Measurements from ENCODE around the gene BRD7. TPM values are rescaled to one million over a fixed set of nuclear protein-coding genes. Genes with fewer than 3 reads are reported as not detected.
A peak's percentile ranks its signal among the peaks of the same experiment; 100 is the strongest.

BRD7 gene
- total RNA-seq, 2 donors from 2014 or later: 64.1 to 91.4 TPM

DNA sequence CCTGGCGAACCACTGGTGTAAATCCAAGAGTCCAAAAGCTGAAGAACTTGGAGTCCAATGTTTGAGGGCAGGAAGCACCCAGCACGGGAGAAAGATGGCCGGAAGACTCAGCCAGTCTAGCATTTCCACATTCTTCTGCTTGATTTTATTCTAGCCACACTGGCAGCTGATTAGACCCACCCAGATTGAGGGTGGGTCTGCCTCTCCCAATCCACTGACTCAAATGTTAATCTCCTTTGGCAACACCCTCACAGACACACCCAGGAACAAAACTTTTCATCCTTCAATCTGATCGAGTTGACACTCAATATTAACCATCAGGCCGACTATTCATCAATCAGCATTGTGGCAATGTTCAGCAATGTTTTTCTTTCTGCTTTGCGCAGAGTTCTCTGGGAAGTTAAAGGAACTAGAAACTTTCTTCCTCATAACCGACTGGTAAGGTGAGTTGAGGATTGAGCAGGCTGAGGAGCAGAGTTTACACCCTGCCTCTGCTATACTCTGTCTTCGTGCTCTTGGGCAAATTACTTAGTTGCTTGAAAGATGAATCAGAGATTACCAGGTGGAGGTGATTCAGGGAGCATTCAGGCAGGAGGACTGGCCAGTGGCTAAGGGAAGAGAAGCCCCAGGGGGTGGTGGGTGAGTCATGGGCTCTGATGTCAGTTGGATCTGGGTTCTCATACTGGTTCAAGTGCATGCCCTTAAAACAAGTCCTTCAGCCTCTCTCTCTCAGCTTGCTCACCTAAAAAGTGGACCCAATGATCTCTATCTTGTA, 28.2 kb upstream of the BRD7 start:
- H3K27ac Mint-ChIP-seq: no peak overlapping the region
- H3K4me1 Mint-ChIP-seq (ENCODE audit: low read depth in 2 of 2): peaks cover 7 to 9% of the 10 kb centered on the region in 2 donors
- peaks cover 0 to 3% of the 10 kb centered on the region in 2 donors for H3K27me3 Mint-ChIP-seq
- no peak for ATAC-seq
- DNase-seq (ENCODE audit: low spot score): no peak
- no peaks in the 10 kb centered on the region for H3K36me3 Mint-ChIP-seq
- no peaks in the 10 kb centered on the region for H3K9me3 Mint-ChIP-seq
- no peak overlapping the region for H3K4me3 Mint-ChIP-seq

DNA sequence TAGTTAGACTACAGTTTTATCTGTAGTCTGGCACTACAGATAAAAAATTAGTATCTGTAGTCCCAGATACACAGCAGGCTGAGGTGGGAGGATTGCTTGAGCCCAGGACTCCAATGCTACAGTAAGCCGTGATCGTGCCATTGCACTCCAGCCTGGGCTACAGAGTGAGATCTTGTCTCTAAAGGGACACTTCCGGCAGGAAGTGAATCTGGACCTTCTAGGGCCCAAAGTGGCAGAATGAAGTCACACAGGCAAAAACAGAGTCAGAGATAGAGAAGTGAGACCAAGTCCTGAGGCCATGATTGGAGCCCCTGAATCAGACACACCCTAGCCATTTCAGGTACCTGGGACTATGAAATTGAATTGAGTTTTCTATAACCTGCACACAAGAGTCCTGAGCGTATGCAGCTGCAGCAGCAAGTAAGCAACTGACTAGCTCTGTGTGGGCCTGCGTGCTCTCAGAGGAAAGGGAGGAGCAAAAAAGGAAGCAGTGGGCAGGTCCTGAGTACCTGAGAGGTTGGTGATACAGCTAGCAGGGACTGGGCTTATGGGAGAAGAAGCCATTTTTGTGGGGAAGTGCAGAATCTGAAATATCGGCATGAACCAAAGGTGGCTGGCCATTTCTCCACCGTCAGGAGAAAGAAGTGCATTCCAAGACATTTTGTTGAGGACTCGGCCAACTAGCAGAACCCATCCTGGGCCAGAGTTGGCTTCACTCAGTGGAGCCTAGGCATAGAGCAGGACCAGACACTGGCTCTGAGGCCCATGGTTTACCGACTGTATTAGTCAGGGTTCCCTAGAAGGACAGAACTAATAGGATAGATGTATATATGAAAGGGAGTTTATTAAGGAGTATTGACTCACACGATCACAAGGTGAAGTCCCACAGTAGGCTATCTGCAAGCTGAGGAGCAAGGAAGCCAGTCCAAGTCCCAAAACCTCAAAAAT, 27.2 kb upstream of the BRD7 start:
- Mint-ChIP-seq H3K4me1 (ENCODE audit: low read depth in 2 of 2) (peaks cover 7 to 9% of the 10 kb centered on the region in 2 donors), H3K4me3 (no peak overlapping the region), H3K27me3 (peaks cover 0 to 3% of the 10 kb centered on the region in 2 donors), H3K27ac (peak overlapping the region in 1 of 2 donors; percentile 17), H3K9me3 (no peaks in the 10 kb centered on the region), H3K36me3 (no peaks in the 10 kb centered on the region)
- ATAC-seq (peak in 1 of 2 donors; percentile 21), DNase-seq (ENCODE audit: low spot score) (no peak)

DNA sequence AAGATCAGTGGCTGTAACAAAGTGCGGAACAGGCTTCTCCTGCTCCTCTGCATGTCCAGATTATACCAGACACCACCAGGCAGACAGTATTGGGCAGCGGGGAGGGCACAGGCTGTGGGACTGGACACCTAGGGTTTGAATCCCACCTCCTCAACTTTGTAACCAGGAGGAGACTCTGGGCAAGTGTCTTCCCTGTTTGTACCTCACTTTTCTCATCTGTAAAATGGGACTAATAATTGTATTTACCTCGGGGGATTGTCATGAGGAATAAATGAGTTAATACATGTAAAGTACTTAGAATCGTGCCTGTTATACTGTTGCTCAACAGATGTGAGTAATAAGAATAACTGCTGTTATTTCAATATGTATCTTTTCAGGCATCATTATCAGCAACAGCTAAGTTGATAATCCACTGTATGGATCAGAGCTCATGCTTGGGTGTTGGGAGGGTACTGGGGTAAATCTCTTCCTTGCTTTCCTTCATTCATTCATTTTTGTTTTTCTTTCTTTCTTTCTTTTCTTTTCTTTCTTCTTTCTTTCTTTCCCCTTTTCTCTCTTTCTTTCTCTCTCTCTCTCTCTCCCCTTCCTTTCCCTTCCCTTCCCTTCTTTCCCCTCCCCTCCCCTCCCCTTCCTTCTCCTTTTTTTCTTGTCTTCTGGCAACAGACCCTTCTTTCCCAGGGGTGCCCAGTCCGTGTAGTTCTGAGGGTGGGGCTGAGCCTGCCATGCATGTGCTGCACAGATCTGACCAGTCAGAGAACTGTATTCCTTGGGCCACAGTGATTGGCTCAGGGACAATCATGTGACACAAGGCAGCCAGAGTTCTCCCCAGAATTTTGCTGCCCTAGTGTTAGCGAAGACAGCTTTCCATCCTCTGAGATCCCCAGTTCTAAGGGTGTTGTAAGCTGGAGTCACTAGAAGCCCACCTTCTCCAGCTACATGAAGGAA, 25.3 kb upstream of the BRD7 start:
- peaks cover 7 to 9% of the 10 kb centered on the region in 2 donors for H3K4me1 Mint-ChIP-seq (ENCODE audit: low read depth in 2 of 2)
- H3K9me3 Mint-ChIP-seq: no peaks in the 10 kb centered on the region
- no peak overlapping the region for H3K4me3 Mint-ChIP-seq
- no peak overlapping the region for H3K27ac Mint-ChIP-seq
- peaks cover 0 to 3% of the 10 kb centered on the region in 2 donors for H3K27me3 Mint-ChIP-seq
- DNase-seq (ENCODE audit: low spot score) (no peak), ATAC-seq (peak in 1 of 2 donors; percentile 11)
- H3K36me3 Mint-ChIP-seq: no peaks in the 10 kb centered on the region

DNA sequence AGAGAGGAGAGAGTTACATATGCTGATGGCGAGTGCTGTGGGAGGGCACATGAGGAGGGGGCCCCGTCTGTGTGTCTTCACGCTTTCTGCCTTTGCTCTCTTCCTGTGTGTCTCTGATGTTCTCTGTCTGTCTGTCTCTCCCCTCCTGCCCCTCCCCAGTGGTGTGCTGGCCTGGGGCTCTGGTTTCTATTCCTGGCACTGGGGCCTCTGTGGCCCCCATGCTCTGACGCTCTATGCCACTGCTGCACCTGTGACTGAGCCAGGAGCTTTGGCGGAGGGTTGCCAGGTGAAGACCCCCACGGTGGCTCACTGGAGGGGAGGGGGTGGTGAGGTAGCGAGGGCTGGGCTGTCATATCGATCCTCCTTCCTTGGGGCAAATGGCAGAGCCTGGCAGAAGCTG, 24.6 kb upstream of the BRD7 start:
- peaks cover 7 to 9% of the 10 kb centered on the region in 2 donors for H3K4me1 Mint-ChIP-seq (ENCODE audit: low read depth in 2 of 2)
- H3K36me3 Mint-ChIP-seq: no peaks in the 10 kb centered on the region
- peak in 1 of 2 donors; percentile 49 for ATAC-seq
- H3K9me3 Mint-ChIP-seq: no peaks in the 10 kb centered on the region
- peaks cover 0 to 3% of the 10 kb centered on the region in 2 donors for H3K27me3 Mint-ChIP-seq
- no peak overlapping the region for H3K27ac Mint-ChIP-seq
- no peak for DNase-seq (ENCODE audit: low spot score)
- H3K4me3 Mint-ChIP-seq: no peak overlapping the region

DNA sequence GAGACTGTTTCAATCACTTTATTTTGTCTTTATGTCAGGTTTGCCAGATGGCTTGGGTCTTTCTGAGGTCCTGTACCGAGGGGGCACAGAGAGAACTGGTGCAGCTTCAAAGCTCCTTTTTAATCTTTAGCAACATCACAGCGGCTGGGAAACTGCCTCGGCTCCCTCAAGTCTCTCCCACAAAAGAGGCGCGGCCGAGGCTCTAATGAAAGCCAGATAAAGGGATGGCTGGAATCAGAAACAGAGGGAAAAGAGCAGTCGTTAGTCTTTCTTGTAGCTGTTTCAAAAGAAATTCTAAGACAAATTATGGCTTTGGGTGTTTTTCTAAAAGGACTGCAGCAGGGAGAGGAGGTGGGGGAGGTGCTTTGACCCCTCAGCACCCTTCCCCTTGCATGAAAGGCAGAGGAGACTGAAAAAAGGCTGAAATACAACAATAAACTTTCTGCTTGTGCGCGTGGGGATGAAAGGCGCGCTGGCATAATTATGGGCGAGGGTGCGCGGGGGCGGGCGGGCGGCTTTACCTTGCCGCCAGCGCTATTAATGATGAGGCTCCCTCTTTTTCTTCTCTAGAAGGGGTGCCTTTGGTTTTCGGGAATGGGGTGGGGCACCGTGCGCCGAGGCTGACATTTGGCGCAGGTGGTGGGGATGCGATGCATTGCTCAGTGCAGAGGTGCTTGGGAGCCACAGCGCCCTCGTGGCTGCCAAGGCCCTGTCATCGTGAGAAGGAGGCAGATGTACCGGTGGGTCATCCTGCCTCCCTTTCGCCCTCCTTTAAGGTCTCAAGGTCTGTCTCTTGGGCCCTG, 22.3 kb upstream of the BRD7 start:
- ATAC-seq (no peak), DNase-seq (ENCODE audit: low spot score) (no peak)
- peaks cover 5 to 9% of the 10 kb centered on the region in 2 donors for H3K4me1 Mint-ChIP-seq (ENCODE audit: low read depth in 2 of 2)
- no peaks in the 10 kb centered on the region for H3K36me3 Mint-ChIP-seq
- no peaks in the 10 kb centered on the region for H3K9me3 Mint-ChIP-seq
- no peak overlapping the region for H3K4me3 Mint-ChIP-seq
- peaks cover 0 to 5% of the 10 kb centered on the region in 2 donors for H3K27me3 Mint-ChIP-seq
- no peak overlapping the region for H3K27ac Mint-ChIP-seq

DNA sequence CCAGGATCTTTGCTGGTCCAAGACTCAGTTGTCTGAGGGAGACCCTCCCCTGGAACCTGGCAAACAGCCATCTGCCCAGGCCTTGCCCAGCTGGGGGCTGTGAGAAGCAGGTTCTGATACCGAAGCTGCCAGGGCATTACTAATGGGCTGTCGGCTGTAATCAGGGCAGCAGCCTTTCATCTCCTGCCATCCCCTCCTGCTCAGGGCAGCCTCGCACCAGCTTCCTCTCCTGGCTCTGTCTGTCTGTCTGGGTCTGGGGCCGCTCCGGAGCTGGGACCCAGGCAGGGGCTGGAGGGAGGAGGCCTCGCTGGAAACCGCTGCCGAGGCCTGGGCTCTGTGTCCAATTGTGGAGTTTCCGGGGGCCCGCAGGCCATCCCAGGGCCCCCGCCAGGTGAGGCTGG, 21.6 kb upstream of the BRD7 start:
- Mint-ChIP-seq H3K27ac (no peak overlapping the region), H3K9me3 (no peaks in the 10 kb centered on the region), H3K36me3 (no peaks in the 10 kb centered on the region), H3K27me3 (peaks cover 0 to 7% of the 10 kb centered on the region in 2 donors), H3K4me1 (ENCODE audit: low read depth in 2 of 2) (peaks cover 0 to 5% of the 10 kb centered on the region in 2 donors), H3K4me3 (no peak overlapping the region)
- DNase-seq (ENCODE audit: low spot score): no peak
- no peak for ATAC-seq

DNA sequence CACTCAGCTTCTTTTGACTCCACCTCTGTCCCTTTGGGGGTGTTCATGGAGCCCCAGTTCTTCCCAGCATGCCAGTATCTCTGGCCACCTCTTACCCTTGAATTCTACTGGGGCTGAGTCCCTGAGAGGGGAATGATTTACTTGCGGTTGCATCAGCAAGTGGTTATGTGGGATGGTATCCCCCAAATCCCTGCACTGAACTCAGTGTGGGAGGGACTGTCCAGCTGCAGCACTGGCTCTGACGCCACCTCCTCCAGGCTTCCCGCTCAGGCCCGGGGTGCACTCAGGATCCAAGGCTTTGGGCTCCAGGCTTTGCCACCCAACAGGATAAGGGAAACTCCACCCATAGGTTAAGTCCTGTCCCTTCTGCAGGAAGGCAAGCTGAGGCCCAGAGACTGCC, 21.1 kb upstream of the BRD7 start:
- Mint-ChIP-seq H3K36me3 (no peaks in the 10 kb centered on the region), H3K4me1 (ENCODE audit: low read depth in 2 of 2) (peaks cover 0 to under 1% of the 10 kb centered on the region in 2 donors), H3K27me3 (peaks cover 0 to 7% of the 10 kb centered on the region in 2 donors), H3K4me3 (no peak overlapping the region), H3K27ac (no peak overlapping the region), H3K9me3 (no peaks in the 10 kb centered on the region)
- ATAC-seq (no peak), DNase-seq (ENCODE audit: low spot score) (no peak)

DNA sequence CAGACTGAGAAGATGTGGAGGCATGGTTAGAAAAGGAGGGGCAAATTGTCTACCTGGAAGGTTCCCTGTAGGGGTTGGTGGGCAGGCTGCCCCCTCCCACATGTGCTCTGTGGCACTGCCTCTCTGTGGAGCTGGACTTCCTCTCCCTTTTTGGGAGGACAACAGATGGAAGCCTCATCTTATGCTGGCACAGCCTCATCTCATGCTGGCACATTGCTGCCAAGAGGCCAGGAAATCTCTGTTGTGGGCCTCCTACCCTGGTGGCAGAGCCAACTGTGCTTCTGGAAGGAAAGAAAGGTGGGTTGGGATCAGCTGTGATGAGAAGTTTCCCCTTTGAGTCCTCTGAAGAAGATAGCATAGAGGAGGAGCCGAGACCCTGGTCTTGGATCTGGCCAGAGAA, 19.7 kb upstream of the BRD7 start:
- peaks cover 0 to 7% of the 10 kb centered on the region in 2 donors for H3K27me3 Mint-ChIP-seq
- H3K27ac Mint-ChIP-seq: no peak overlapping the region
- no peaks in the 10 kb centered on the region for H3K9me3 Mint-ChIP-seq
- no peak overlapping the region for H3K4me3 Mint-ChIP-seq
- no peaks in the 10 kb centered on the region for H3K36me3 Mint-ChIP-seq
- H3K4me1 Mint-ChIP-seq (ENCODE audit: low read depth in 2 of 2): no peaks in the 10 kb centered on the region
- DNase-seq (ENCODE audit: low spot score): no peak
- ATAC-seq: no peak

DNA sequence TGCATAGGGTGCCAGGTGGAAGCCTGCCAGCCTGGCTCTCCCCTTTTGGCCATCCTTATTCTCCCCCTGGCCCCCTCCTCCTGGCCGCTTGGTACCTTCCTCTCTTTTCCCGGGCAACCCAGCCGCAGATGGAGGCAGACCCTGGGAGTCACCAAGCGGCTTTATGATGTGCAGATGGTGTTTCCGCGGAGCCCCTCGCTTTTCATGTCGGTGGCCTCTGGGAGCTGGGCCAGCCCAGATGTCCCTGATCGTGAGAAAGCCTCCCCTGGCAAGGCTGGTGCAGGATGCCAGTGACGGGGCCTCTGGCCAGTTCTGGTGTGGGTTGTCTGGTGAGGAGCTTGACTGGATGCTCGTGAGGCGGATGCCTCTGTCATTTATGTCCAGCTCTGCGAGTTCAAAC, 18.0 kb upstream of the BRD7 start:
- no peak for DNase-seq (ENCODE audit: low spot score)
- no peak for ATAC-seq
- Mint-ChIP-seq H3K9me3 (no peaks in the 10 kb centered on the region), H3K4me3 (no peak overlapping the region), H3K27ac (no peak overlapping the region), H3K27me3 (peaks cover 0 to 4% of the 10 kb centered on the region in 2 donors), H3K4me1 (ENCODE audit: low read depth in 2 of 2) (peaks cover 3 to 6% of the 10 kb centered on the region in 2 donors), H3K36me3 (no peaks in the 10 kb centered on the region)

DNA sequence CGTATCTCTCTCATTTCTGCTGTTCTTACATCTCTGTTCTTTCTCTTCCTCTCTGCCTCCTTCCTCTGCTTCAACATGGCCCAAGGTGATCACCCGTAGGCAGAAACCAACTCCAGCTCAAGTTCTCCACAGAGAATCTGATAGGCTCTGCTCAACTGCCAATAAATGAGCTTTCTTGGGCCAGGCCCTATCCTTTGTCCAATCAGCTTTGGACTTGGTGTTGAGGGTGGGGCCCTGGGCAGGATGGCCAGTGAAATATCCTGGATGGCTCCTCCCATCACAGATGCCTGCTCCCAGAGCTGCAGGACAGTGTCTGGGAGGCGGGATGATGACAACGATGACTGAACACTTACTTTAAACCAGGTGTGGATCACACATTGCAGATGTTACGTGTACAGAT, 17.4 kb upstream of the BRD7 start:
- H3K27me3 Mint-ChIP-seq: peaks cover 0 to 4% of the 10 kb centered on the region in 2 donors
- H3K27ac Mint-ChIP-seq: no peak overlapping the region
- DNase-seq (ENCODE audit: low spot score) (no peak), ATAC-seq (no peak)
- peaks cover 3 to 6% of the 10 kb centered on the region in 2 donors for H3K4me1 Mint-ChIP-seq (ENCODE audit: low read depth in 2 of 2)
- no peak overlapping the region for H3K4me3 Mint-ChIP-seq
- no peaks in the 10 kb centered on the region for H3K36me3 Mint-ChIP-seq
- no peaks in the 10 kb centered on the region for H3K9me3 Mint-ChIP-seq

DNA sequence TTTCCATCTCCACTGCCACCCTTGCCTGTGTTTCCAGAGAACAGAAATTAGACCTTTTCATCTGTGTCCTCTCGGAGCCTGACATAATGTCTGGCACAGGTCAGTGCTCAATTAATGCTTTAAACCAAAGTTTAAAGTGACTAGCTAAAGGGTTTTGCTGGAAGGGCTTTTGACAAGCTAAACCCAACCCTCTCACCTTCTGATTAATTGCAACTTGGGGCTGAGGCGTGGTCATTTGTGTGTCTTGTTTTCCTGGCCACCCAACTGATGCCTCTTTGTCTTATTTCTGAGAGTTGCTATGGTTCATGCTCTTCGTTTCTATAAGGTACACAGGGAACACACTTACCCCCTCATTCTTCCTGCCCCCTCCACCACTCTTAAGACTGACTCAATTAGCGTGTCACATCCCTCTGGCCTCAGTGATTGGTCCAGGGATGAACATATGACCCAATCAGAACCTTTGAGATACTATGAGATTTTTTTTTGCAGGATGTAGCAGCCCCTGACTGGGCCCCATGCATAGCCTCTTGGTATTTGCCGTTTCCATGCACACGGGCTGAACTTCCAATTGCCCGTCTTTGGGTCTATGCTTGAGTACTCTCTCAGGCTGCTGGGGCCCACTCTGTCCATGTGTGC, 15.8 kb upstream of the BRD7 start:
- H3K9me3 Mint-ChIP-seq: no peaks in the 10 kb centered on the region
- H3K27me3 Mint-ChIP-seq: peaks cover 0 to 4% of the 10 kb centered on the region in 2 donors
- peaks cover 3 to 6% of the 10 kb centered on the region in 2 donors for H3K4me1 Mint-ChIP-seq (ENCODE audit: low read depth in 2 of 2)
- no peaks in the 10 kb centered on the region for H3K36me3 Mint-ChIP-seq
- no peak overlapping the region for H3K27ac Mint-ChIP-seq
- ATAC-seq (no peak), DNase-seq (ENCODE audit: low spot score) (no peak)
- H3K4me3 Mint-ChIP-seq: no peak overlapping the region

DNA sequence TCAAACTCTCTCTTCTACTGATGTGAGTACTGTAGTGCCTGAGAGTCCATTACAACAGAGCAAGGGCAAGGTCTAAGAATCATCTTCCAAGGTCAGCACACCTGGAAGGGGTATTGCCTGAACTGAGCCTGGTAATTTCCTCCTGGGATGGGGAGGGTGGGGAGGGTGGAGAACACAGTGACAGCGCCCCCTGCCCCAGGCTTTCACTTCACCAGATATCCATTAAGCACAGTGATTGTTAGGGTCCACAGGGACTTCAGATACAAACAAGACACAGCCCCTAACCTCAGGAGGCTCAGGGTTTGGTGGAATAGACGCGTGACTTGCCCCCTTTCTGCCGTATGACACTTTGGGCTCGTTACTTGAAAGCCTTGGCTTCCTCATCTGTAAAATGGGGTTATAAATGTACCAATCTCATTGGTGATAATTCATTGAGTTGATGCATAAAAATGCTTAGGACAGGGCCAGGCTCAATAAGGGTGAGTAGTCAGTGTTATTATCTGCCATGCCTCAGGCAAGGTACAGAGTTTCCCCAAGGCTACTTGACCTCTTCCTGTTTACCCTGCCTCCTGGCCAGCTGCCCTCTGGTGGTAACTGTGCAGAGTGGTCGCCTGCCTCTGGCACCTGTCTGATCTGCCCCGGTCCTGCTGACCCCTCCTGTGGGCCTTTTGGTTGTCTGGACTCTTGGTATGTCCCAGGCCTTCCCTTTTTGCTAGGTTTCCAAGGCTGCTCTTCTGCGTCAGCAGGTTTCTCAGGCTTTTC, 13.1 kb upstream of the BRD7 start:
- peak; percentile 43 to 71 for ATAC-seq
- Mint-ChIP-seq H3K36me3 (no peaks in the 10 kb centered on the region), H3K27me3 (peaks cover 0 to 7% of the 10 kb centered on the region in 2 donors), H3K4me1 (ENCODE audit: low read depth in 2 of 2) (peaks cover 3 to 6% of the 10 kb centered on the region in 2 donors), H3K4me3 (no peak overlapping the region), H3K9me3 (no peaks in the 10 kb centered on the region), H3K27ac (peak overlapping the region in 1 of 2 donors; percentile 66)
- no peak for DNase-seq (ENCODE audit: low spot score)

All from natural killer cell treated with Interleukin-12 subunit alpha and Interleukin-12 subunit beta and Interleukin-15 and Interleukin-18, amount 100 ng/mL, for 72 hours (primary cell).